Peyer's patch (tissue), 4 donors: ENCODE data around the gene RNH1. TPM values are rescaled to one million over a fixed set of nuclear protein-coding genes. Genes with fewer than 3 reads are reported as not detected.

Source experiments
- DNase-seq, 3 donors: peaks; one replicate each; pipeline ENCODE4 v3.0.0-alpha.2; 2017 to 2019
- H3K27ac ChIP-seq, 4 donors: fragments of 200-600 bp; sonication (generic); one replicate each; pipeline ENCODE4 v1.5.1; 2016 to 2019
- H3K27me3 ChIP-seq, 2 donors: fragments of 200-600 bp; sonication (generic); one replicate each; pipeline ENCODE4 v1.5.1; 2019
- H3K36me3 ChIP-seq, 3 donors: fragments of 200-600 bp; sonication (generic); one replicate each; pipeline ENCODE4 v1.5.1; 2016 to 2019
- H3K4me1 ChIP-seq, 4 donors: fragments of 200-600 bp; sonication (generic); one replicate each; pipeline ENCODE4 v1.5.1; 2016 to 2019
- H3K4me3 ChIP-seq, 4 donors: fragments of 200-600 bp; sonication (generic); 1 replicate in 3 of 4; 2 replicates in 1 of 4; pipeline ENCODE4 v1.5.1; 2016 to 2019; ENCODE audit warnings: mild to moderate bottlenecking in 1 of 4
- H3K9me3 ChIP-seq, 4 donors: fragments of 200-600 bp; sonication (generic); one replicate each; pipeline ENCODE4 v1.5.1; 2016 to 2019; ENCODE audit warnings: mild to moderate bottlenecking in 1 of 4
- POLR2A ChIP-seq, 2 donors: fragments of 450-650 bp; IDR thresholded peaks; one replicate each; pipeline ENCODE4 v1.5.1; 2017; ENCODE audit warnings: antibody characterized with exemption in 2 of 2, mild to moderate bottlenecking in 2 of 2, moderate library complexity in 2 of 2
- total RNA-seq, 4 donors: library from RNA; depleted of rRNA; stranded (reverse); fragments of >200 nt; gene quantifications; one replicate each; pipeline ENCODE4 v1.1.0, GENCODE V29; 2016
- TF ChIP-seq, protein P1 (sequence below), 6 experiments: fragments of 450-650 bp in 4 of 6; fragments of 200-600 bp in 2 of 6; sonication (generic) in 1 of 6; IDR thresholded peaks; one replicate each; pipeline ENCODE4 v1.5.1; 2017 to 2019; ENCODE audit warnings: antibody characterized with exemption in 6 of 6, mild to moderate bottlenecking in 3 of 6, moderate library complexity in 1 of 6

RNH1 gene
- total RNA-seq, 4 donors from 2014 or later: 130 to 157 (median 137) TPM

DNA sequence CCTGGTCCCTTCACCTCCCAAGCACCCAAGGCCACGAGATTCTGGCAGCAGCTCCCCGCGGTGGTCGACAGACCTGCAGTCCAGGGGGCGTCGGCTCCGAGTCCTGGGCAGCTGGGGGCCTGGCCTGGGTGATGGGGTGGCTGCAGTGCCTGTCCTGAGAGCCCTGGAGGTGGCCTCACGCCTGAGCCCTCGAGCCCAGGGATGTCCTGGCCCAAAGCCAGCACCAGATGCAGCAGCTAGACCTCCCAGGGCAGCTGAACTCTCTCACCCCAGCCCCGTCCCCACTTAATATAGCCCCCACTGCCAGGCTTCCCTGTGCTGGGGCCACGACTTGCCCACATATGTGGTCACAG lies 46.9 kb upstream of the RNH1 start:
- no peak for DNase-seq
- peaks cover 0 to 20% (median 18%) of the 10 kb centered on the region in 4 donors for H3K4me1 ChIP-seq
- H3K27me3 ChIP-seq: peaks cover 0 to 9% of the 10 kb centered on the region in 2 donors
- peak overlapping the region in 1 of 4 donors; percentile 50 for H3K4me3 ChIP-seq
- H3K9me3 ChIP-seq: no peaks in the 10 kb centered on the region
- TF ChIP-seq, protein P1, sequence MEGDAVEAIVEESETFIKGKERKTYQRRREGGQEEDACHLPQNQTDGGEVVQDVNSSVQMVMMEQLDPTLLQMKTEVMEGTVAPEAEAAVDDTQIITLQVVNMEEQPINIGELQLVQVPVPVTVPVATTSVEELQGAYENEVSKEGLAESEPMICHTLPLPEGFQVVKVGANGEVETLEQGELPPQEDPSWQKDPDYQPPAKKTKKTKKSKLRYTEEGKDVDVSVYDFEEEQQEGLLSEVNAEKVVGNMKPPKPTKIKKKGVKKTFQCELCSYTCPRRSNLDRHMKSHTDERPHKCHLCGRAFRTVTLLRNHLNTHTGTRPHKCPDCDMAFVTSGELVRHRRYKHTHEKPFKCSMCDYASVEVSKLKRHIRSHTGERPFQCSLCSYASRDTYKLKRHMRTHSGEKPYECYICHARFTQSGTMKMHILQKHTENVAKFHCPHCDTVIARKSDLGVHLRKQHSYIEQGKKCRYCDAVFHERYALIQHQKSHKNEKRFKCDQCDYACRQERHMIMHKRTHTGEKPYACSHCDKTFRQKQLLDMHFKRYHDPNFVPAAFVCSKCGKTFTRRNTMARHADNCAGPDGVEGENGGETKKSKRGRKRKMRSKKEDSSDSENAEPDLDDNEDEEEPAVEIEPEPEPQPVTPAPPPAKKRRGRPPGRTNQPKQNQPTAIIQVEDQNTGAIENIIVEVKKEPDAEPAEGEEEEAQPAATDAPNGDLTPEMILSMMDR (IDR thresholded peaks at IDR 0.05): no peak
- TF ChIP-seq POLR2A (IDR thresholded peaks at IDR 0.05): no peak
- H3K27ac ChIP-seq: no peak overlapping the region
- H3K36me3 ChIP-seq: no peaks in the 10 kb centered on the region

DNA sequence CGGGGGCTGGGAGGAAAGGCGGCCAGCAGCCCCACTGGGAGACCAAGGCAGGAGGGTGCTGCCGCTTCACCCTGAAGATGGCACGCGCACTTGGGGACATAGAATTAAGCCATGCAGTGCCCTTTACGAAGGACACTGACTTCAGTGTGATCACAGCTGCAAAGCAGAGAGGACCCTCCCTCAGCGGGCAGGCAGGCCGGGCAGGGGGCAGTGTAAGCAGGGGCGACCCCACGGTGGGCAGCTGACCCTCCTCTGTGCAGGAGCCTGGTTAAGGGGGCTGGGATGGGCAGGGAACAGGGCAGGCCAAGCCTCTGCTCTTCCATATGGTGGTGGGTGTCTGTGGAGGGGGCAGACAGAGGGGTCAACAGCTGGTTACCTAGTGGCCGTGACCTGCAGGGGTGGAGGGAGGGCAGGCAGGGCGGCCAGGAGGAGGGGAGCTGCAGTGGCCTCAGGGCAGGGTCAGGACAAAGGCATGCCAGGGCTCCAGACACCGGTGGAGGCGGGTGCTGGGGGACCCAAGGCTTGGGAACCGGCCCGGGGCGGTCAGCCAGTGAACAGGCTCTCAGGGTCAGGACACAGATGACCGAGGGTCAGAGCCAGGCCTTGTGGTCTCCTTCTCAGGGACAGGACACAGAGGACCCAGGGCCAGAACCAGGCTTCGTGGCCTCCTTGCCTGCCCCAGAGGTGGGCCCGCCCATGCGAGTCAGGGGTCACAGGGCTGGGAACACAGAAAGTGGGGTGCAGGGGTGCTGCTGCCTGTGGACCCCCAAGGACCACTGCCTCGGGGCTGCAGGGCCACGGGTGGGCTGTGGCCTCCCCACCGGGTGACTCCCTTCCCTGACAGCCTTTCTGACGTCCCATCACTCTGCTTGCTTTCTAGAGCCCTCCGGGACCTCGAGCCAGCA lies 46.3 kb upstream of the RNH1 start:
- no peaks in the 10 kb centered on the region for H3K36me3 ChIP-seq
- TF ChIP-seq POLR2A (IDR thresholded peaks at IDR 0.05): no peak
- TF ChIP-seq, protein P1 (IDR thresholded peaks at IDR 0.05): no peak
- H3K27ac ChIP-seq: no peak overlapping the region
- peaks cover 0 to 20% (median 18%) of the 10 kb centered on the region in 4 donors for H3K4me1 ChIP-seq
- no peaks in the 10 kb centered on the region for H3K9me3 ChIP-seq
- DNase-seq: no peak
- no peak overlapping the region for H3K4me3 ChIP-seq
- H3K27me3 ChIP-seq: peaks cover 0 to 9% of the 10 kb centered on the region in 2 donors

DNA sequence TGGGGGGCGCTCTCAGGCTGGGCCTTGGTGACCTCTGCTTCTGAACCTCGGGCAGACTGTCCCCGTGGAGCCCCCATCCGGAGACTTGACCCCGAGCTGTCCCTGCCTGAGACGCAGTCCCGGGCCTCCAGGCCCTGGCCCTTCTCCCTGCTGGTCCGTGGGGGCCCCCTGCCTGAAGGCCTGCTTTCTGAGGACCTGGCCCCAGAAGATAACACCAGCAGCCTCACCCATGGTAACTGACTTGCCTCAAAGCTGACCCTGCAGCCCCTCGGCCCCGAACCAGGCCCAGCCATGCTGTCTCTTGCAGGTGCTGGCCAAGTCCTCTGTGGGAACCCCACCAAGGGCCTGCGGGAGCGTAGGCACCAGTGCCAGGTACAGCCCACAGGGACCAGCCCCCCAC lies 44.6 kb upstream of the RNH1 start:
- Histone ChIP-seq H3K4me1 (peaks cover 0 to 20% (median 18%) of the 10 kb centered on the region in 4 donors), H3K27ac (no peak overlapping the region)
- no peak for DNase-seq

DNA sequence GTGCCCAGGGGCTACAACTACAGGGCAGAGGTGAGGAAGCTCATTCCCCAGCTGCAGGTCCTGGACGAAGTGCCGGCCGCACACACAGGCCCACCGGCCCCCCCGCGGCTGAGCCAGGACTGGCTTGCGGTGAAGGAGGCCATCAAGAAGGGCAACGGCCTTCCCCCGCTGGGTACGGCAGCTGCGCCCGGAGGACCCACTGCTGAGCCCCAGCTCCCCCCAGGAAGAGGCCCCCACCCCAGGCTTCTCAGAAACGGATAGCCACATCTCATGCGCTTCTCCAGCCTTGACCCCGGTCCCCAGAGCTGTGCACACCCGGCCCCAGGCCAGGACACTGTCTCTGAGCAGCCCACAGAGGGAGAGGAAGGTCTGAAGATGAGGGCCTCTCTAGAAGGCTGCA lies 44.1 kb upstream of the RNH1 start:
- Histone ChIP-seq H3K27ac (no peak overlapping the region), H3K36me3 (no peaks in the 10 kb centered on the region), H3K27me3 (peaks cover 0 to 9% of the 10 kb centered on the region in 2 donors), H3K4me3 (no peak overlapping the region), H3K4me1 (peaks cover 0 to 20% (median 17%) of the 10 kb centered on the region in 4 donors), H3K9me3 (no peaks in the 10 kb centered on the region)
- DNase-seq: no peak
- TF ChIP-seq POLR2A (IDR thresholded peaks at IDR 0.05): no peak
- TF ChIP-seq, protein P1 (IDR thresholded peaks at IDR 0.05): no peak

More for the DNA sequence above, 44.6 kb upstream of the RNH1 start:
- TF ChIP-seq, protein P1 (IDR thresholded peaks at IDR 0.05): no peak
- no peak for TF ChIP-seq POLR2A (IDR thresholded peaks at IDR 0.05)
- H3K4me3 ChIP-seq: no peak overlapping the region
- H3K36me3 ChIP-seq: no peaks in the 10 kb centered on the region
- H3K9me3 ChIP-seq: no peaks in the 10 kb centered on the region
- peaks cover 0 to 9% of the 10 kb centered on the region in 2 donors for H3K27me3 ChIP-seq

DNA sequence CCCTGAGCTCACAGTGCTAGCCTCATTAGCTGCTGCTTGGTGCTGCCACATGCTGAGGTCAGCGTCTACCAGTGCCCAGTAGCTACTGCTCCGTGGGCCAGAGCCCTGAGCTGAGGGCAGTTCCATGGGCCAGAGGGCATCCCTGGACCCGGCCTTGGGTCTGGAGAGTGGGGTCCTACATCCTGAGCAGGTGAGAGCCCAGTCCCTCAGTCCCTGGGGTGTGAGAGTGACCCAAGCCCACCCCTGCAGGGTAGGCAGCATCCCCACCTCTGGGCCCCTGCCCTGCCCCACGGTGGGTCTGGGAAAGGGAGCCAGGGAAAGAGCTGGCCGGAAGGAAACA lies 43.7 kb upstream of the RNH1 start:
- Histone ChIP-seq H3K4me1 (peaks cover 0 to 16% (median 14%) of the 10 kb centered on the region in 4 donors), H3K27me3 (peaks cover 0 to 6% of the 10 kb centered on the region in 2 donors), H3K36me3 (no peaks in the 10 kb centered on the region), H3K4me3 (no peak overlapping the region), H3K27ac (no peak overlapping the region), H3K9me3 (no peaks in the 10 kb centered on the region)
- DNase-seq: no peak
- TF ChIP-seq POLR2A (IDR thresholded peaks at IDR 0.05): no peak
- TF ChIP-seq, protein P1 (IDR thresholded peaks at IDR 0.05): no peak
